WERI-Rb-1 (cell line): ENCODE results near the gene TOX2.

ENCODE experiments used
- DNase-seq: peaks from one replicate; pipeline ENCODE4 v3.0.0-alpha.2; 2020
- H3K27ac ChIP-seq: fragments of 250-450 bp; sonication (Bioruptor Pico); 2 replicates; pipeline ENCODE4 v1.5.1; 2020; ENCODE audit warnings: mild to moderate bottlenecking, moderate library complexity
- H3K27me3 ChIP-seq: fragments of 250-450 bp; sonication (Bioruptor Pico); 2 replicates; pipeline ENCODE4 v1.5.1; 2021; ENCODE audit warnings: mild to moderate bottlenecking, low read depth, moderate library complexity; ENCODE audit not compliant: insufficient read depth, severe bottlenecking
- H3K36me3 ChIP-seq: fragments of 250-450 bp; sonication (Bioruptor Pico); 2 replicates; pipeline ENCODE4 v1.5.1; 2020; ENCODE audit warnings: mild to moderate bottlenecking, moderate library complexity
- H3K4me3 ChIP-seq: 2 replicates; pipeline ENCODE4 v1.5.1; 2011; ENCODE audit warnings: low read depth, mild to moderate bottlenecking, control low read depth, low read length
- H3K9me3 ChIP-seq: fragments of 250-450 bp; sonication (Bioruptor Pico); 2 replicates; pipeline ENCODE4 v1.5.1; 2021; ENCODE audit warnings: mild to moderate bottlenecking, moderate library complexity; ENCODE audit not compliant: severe bottlenecking
- TF ChIP-seq, protein P1 (sequence below): IDR thresholded peaks from 2 replicates; pipeline ENCODE4 v1.5.1; 2011; ENCODE audit warnings: low read depth, mild to moderate bottlenecking, control low read depth, inconsistent platforms, low read length

The TOX2 gene

DNA sequence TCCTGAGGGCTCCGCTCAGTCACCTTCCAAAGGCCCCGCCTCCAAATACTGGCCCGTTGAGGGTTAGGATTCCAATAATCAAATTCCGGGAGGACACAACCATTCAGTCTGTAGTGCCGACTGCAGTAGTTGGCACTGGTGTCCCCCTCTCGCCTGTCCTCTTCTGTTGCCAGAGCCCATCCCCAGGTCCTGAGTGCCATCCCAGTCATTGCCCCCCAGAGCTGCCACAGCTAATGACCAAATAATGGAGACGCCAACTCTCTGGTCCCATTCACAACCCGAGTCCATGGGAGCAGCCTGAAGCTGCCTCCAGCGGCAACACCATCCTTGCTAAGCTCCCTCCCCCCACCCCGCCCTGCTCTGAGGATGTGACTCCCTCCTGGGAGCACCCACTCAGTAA is 156.4 kb downstream of the TOX2 start:
- DNase-seq = no peak
- Histone ChIP-seq H3K9me3 (no peaks in the 10 kb centered on the region), H3K4me3 (no peak overlapping the region), H3K27ac (no peak overlapping the region), H3K36me3 (no peaks in the 10 kb centered on the region), H3K27me3 (peaks cover 84% of the 10 kb centered on the region)
- TF ChIP-seq, protein P1, sequence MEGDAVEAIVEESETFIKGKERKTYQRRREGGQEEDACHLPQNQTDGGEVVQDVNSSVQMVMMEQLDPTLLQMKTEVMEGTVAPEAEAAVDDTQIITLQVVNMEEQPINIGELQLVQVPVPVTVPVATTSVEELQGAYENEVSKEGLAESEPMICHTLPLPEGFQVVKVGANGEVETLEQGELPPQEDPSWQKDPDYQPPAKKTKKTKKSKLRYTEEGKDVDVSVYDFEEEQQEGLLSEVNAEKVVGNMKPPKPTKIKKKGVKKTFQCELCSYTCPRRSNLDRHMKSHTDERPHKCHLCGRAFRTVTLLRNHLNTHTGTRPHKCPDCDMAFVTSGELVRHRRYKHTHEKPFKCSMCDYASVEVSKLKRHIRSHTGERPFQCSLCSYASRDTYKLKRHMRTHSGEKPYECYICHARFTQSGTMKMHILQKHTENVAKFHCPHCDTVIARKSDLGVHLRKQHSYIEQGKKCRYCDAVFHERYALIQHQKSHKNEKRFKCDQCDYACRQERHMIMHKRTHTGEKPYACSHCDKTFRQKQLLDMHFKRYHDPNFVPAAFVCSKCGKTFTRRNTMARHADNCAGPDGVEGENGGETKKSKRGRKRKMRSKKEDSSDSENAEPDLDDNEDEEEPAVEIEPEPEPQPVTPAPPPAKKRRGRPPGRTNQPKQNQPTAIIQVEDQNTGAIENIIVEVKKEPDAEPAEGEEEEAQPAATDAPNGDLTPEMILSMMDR = no peak

GRCh38 chr20:44071526-44072111 is 157.0 kb downstream of the TOX2 start:
- TF ChIP-seq, protein P1 = no peak
- no peak for DNase-seq
- H3K36me3 ChIP-seq = no peaks in the 10 kb centered on the region
- no peak overlapping the region for H3K4me3 ChIP-seq
- H3K9me3 ChIP-seq = no peaks in the 10 kb centered on the region
- no peak overlapping the region for H3K27ac ChIP-seq
- peaks cover 78% of the 10 kb centered on the region for H3K27me3 ChIP-seq

DNA sequence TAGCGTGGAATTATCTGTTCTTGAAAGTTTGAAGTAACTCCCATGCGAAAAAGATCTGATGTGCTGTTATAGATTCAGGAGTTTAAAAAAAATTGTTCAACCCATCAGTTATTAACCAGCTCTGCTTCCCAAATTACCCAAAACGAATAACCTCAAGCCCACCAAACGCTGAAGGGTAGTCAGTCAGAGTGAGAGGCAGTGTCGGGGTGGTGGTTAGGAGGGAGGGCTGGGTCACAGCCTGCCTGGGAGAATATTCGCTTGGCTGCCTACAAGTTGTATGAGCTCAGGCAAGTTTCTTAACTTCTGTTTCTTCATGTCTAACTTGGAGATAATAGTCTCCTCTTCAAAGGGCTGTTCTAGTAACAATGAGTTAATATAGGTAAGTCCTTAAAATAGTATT is 157.7 kb downstream of the TOX2 start:
- H3K27ac ChIP-seq = no peak overlapping the region
- H3K27me3 ChIP-seq = peaks cover 72% of the 10 kb centered on the region
- H3K9me3 ChIP-seq = no peaks in the 10 kb centered on the region
- TF ChIP-seq, protein P1 = no peak
- no peak for DNase-seq
- no peak overlapping the region for H3K4me3 ChIP-seq
- H3K36me3 ChIP-seq = no peaks in the 10 kb centered on the region

DNA sequence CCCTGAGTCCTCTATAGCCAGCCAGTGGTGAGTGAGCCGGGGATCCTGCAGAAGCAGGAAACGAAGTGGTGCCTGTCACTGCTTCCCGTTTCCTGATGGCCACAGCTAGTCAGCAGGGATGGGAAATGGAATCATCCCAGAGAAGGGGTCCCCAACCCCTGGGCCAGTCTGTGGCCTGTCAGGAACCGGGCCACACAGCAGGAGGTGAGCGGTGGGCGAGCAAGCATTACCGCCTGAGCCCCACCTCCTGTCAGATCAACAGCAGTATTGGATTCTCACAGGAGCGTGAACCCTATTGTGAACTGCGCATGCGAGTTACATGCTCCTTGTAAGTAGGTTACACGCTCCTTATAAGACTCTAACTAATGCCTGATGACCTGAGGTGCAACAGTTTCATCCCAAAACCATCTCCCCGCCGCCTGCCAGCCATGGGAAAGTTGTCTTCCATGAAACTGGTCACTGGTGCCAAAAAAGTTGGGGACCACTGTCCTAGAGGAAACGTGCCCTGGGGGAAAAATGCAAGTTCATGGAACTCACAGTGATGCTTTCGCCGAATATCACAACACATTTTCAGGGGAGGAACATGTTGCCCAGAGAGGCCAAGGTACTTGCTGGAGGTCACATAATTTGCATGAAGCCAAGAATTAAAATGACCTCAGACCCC is 158.5 kb downstream of the TOX2 start:
- DNase-seq = no peak
- Histone ChIP-seq H3K36me3 (no peaks in the 10 kb centered on the region), H3K27me3 (peaks cover 65% of the 10 kb centered on the region), H3K9me3 (no peaks in the 10 kb centered on the region), H3K27ac (no peak overlapping the region), H3K4me3 (no peak overlapping the region)
- TF ChIP-seq, protein P1 = no peak

DNA sequence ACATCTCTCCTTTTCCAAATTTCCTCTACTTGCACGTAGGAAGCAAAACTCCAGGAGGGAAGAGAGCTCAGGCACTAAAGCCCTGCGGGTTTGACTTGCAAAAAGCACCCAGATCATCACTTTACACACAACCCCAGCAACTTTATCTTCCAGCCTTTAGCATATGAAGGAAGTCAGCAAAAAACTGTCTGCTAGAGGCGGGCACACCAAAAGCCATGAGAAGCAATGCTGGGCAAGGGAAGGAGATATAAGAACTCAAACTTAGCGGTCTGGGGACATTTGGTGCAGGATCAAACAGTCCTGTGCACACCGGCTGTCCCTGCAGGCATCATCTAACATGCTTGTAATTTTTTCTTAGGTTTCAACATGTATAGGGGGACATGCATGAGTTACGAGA is 159.0 kb downstream of the TOX2 start:
- no peak overlapping the region for H3K4me3 ChIP-seq
- no peaks in the 10 kb centered on the region for H3K9me3 ChIP-seq
- no peaks in the 10 kb centered on the region for H3K36me3 ChIP-seq
- no peak overlapping the region for H3K27ac ChIP-seq
- peaks cover 63% of the 10 kb centered on the region for H3K27me3 ChIP-seq
- DNase-seq = no peak
- TF ChIP-seq, protein P1 = no peak
